AG04450 (cell line): ENCODE results near the gene CHIT1. TPM values are rescaled to one million over a fixed set of nuclear protein-coding genes. Genes with fewer than 3 reads are reported as not detected.

ENCODE experiments used
- CTCF ChIA-PET: fragments of 300-600, 350-600 bp; formaldehyde crosslinking; extraction: SDS; loops from one replicate; lab custom pipeline; 2022; ENCODE audit warnings: antibody characterized with exemption, inconsistent platforms; lab: Charles Lee
- POLR2A ChIA-PET: fragments of 350-600 bp; formaldehyde crosslinking; extraction: SDS; loops from one replicate; lab custom pipeline; 2021; ENCODE audit warnings: antibody characterized with exemption, inconsistent platforms; lab: Yijun Ruan, JAX
- DNase-seq: peaks from one replicate; pipeline ENCODE4 v3.0.0-alpha.2; 2011; ENCODE audit warnings: low read depth, low spot score
- H3K27ac ChIP-seq: one replicate; pipeline ENCODE4 v1.5.1; 2012; ENCODE audit warnings: low read depth, low read length, control low read depth
- H3K27me3 ChIP-seq: one replicate; pipeline ENCODE4 v1.6.0; 2012; ENCODE audit warnings: low read length; ENCODE audit not compliant: control insufficient read depth, insufficient read depth
- H3K4me3 ChIP-seq: 2 replicates; pipeline ENCODE4 v1.5.1; 2011; ENCODE audit warnings: mild to moderate bottlenecking, low read depth, low read length, control low read depth
- H3K9me3 ChIP-seq: 2 replicates; pipeline ENCODE4 v1.5.1; 2012; ENCODE audit warnings: low read length; ENCODE audit not compliant: control insufficient read depth, insufficient read depth
- CTCF ChIP-seq: IDR thresholded peaks from 2 replicates; pipeline ENCODE4 v1.5.1; 2011; ENCODE audit warnings: low read depth, low read length, control low read depth, inconsistent platforms
- polyA minus RNA-seq: library from RNA; depleted of rRNA, polyadenylated mRNA; stranded (reverse); fragments of >200 nt; gene quantifications from 2 replicates; pipeline ENCODE4 v1.2.3, GENCODE V29; 2011; rRNA and poly(A)+ RNA removed
- polyA plus RNA-seq: library from polyadenylated mRNA; depleted of rRNA; stranded (reverse); fragments of >200 nt; gene quantifications from 2 replicates; pipeline ENCODE4 v1.2.3, GENCODE V29; 2011; rRNA removed

Gene CHIT1
- not detected in 2 replicates for polyA plus RNA-seq
- not detected in 2 replicates for polyA minus RNA-seq

DNA sequence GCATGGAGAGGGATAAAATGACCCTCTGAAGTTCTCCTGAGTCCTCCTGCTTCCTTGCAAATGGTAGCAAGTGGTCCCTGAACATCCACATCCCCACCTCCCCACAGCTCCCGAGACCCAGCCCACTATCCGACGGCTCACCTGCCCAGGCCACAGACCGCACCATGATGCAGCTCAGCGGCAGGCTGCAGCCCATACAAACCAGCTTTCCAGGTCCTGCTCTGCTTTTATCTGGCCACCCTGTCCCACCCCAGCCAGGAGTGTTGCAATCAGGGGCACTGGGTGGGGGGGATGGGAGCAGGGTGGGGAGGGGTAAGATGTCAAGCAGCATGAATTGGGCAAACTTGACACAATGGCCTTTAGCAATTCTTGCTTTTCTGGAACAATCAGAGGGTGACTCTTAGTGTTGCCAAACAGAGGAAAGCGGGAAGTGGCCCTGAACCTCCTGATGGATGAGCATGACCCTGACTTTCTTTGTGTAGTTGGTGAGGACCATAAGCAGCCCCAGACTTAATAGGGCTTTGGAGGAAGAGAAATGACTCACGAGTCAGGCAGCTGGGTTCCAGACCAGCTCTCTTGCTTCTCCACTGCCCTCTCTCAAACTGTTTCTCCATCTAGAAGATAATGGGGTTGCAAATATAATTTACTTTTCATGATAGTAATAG is at the start of gene CHIT1:
Gene CHIT1 (minus strand): TSS at position 203 of the 665 bp plus-strand sequence. CDS start 37 bp downstream, at position 166.
- POLR2A ChIA-PET = no interaction called here
- Histone ChIP-seq H3K27ac (no peak within 1 kb of the TSS), H3K9me3 (no peaks in the 10 kb centered on the region), H3K27me3 (peaks cover 58% of the 10 kb centered on the region), H3K4me3 (no peak within 1 kb of the TSS)
- CTCF ChIA-PET = interaction anchor here (4.2 kb wide), 1 partner anchor 38 kb away, joined by 11 read pairs; no protein-coding TSS in a partner anchor
- TF ChIP-seq CTCF = no peak
- no peak for DNase-seq

DNA sequence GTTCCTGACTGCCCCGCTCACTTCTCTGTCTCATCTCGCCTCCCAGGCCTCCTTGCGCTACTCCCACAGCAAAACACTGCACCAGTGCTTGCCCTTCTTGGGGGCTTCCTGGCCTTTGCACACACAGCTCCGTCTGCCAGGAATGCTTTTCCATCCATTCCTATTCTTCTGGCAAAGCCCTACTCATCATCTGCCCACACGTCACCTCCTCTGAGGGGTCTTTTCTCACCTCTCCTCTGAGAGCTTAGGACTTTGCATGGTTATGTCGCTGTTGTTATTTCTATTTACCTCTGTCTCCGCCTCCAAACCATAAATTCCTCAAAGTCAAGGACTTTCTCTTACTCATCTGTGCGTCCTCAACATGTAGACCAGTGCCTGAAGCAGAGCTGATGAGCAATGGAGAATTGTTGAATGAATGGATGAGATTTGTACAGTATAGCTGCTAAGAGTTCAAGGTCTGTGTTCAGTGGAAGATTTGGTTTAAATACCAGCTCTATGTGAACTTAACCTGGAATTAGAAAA is 49.5 kb upstream of the CHIT1 start:
- ChIA-PET CTCF (interaction anchor here (1.0 to 6.3 kb wide), 4 partner anchors 10 to 64 kb away, joined by 3 to 76 read pairs (median 6); no protein-coding TSS in a partner anchor), POLR2A (interaction anchor here (0.9 kb wide), 1 partner anchor 27 kb away, joined by 3 read pairs; no protein-coding TSS in a partner anchor)
- H3K4me3 ChIP-seq = no peak overlapping the region; the same call in 1 of the 2 replicates
- H3K9me3 ChIP-seq = no peaks in the 10 kb centered on the region
- TF ChIP-seq CTCF = no peak
- peaks cover 14% of the 10 kb centered on the region for H3K27me3 ChIP-seq
- no peak for DNase-seq
- H3K27ac ChIP-seq = peak overlapping the region; percentile 69

DNA sequence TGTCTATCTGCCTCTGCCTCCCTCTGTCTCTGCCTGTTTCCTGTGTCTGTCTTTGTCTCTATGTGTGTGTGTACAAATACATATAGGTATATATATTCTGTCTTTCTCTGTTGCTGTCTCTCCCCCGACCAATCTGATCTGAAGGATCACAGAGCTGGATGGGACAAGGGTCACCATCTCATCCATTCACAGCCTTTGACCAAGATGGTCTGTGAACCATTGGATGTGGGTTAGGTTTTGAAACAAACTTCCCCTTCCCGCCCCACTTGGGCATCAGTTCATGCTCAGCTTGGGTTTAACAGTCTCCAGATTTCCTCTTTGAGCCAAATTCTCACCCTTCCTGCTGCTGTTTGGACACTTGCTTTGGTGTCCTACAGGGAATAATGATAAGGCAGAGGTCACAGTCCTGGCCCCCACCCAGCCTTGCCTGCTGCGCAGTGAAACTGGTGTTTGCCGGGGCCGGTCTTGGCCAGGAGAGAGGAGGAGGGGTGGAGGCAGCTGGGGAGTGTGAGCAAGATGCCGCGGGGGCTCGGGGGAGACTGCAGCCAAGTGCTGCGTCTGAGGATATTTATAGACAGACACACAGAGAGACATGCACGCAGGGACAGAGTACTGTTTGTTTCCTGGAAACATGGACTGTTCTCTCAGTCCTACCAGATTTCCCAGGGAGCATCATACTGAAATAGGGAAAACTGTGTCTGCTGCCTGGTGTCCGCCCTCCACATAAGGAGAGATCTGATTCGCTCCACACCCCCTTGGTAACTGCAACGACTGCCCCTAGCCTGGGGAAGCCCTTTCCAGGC is 48.8 kb upstream of the CHIT1 start:
- H3K27me3 ChIP-seq = peaks cover 11% of the 10 kb centered on the region
- POLR2A ChIA-PET = no interaction called here
- no peaks in the 10 kb centered on the region; the same call in 1 of the 2 replicates for H3K9me3 ChIP-seq
- CTCF ChIA-PET = interaction anchor here (0.6 to 6.3 kb wide), 5 partner anchors 9 to 64 kb away, joined by 3 to 76 read pairs (median 7); no protein-coding TSS in a partner anchor
- H3K27ac ChIP-seq = peak overlapping the region; percentile 61
- TF ChIP-seq CTCF = no peak
- DNase-seq = peak; percentile 59
- peak overlapping the region; percentile 52 for H3K4me3 ChIP-seq

GRCh38 chr1:203276916-203277545 is 47.6 kb upstream of the CHIT1 start:
- DNase-seq = no peak
- H3K4me3 ChIP-seq = no peak overlapping the region
- TF ChIP-seq CTCF = no peak
- POLR2A ChIA-PET = no interaction called here
- no peak overlapping the region for H3K27ac ChIP-seq
- H3K27me3 ChIP-seq = peaks cover 4% of the 10 kb centered on the region
- no peaks in the 10 kb centered on the region; the same call in 1 of the 2 replicates for H3K9me3 ChIP-seq
- CTCF ChIA-PET = interaction anchor here (1.0 to 6.3 kb wide), 3 partner anchors 8 to 63 kb away, joined by 3 to 76 read pairs (median 5); no protein-coding TSS in a partner anchor
